IMR-90 (cell line): Measurements from ENCODE around the gene GJE1.

Experiments
- MXI1 ChIP-seq: IDR thresholded peaks from 2 replicates; pipeline ENCODE4 v1.6.1; 2012; ENCODE audit warnings: low read depth, mild to moderate bottlenecking, low read length, moderate library complexity, borderline replicate concordance
- POLR2A ChIP-seq: IDR thresholded peaks from 2 replicates; pipeline ENCODE4 v1.6.1; 2012; ENCODE audit warnings: mild to moderate bottlenecking, low read depth, low read length
- RFX5 ChIP-seq: IDR thresholded peaks from 2 replicates; pipeline ENCODE4 v1.8.0; 2012; ENCODE audit warnings: low read depth, mild to moderate bottlenecking, low read length, moderate library complexity
- TF ChIP-seq, protein P1 (sequence below): conservative IDR thresholded peaks from 2 replicates; pipeline ENCODE4 v1.5.1; 2012; ENCODE audit warnings: mild to moderate bottlenecking, low read depth, low read length, improper control_type of control experiment
- TF ChIP-seq, protein P2 (sequence below): fragments of 150-350 bp; IDR thresholded peaks from 2 replicates; pipeline ENCODE4 v1.6.1; 2017; ENCODE audit warnings: mild to moderate bottlenecking, antibody characterized with exemption, low read length, low read depth

DNA sequence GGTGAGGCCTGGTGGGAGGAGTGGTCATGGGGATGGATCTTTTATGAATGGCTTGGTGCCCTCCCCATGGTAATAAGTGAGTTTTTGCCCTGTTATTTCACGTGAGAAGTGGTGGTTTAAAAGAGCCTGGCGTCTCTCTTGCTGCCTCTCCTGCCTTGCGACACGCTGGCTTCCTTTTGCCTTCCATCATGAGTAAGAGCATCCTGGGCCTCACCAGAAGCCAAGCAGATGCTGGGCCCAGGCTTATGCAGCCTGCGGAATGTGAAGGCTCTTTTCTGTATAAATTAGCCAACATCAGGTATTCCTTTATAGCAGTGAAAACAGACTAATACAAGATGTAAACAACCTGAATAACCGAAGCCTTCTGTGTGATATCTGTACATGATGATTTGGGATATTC, 42.0 kb downstream of the GJE1 start:
- TF ChIP-seq, protein P1, sequence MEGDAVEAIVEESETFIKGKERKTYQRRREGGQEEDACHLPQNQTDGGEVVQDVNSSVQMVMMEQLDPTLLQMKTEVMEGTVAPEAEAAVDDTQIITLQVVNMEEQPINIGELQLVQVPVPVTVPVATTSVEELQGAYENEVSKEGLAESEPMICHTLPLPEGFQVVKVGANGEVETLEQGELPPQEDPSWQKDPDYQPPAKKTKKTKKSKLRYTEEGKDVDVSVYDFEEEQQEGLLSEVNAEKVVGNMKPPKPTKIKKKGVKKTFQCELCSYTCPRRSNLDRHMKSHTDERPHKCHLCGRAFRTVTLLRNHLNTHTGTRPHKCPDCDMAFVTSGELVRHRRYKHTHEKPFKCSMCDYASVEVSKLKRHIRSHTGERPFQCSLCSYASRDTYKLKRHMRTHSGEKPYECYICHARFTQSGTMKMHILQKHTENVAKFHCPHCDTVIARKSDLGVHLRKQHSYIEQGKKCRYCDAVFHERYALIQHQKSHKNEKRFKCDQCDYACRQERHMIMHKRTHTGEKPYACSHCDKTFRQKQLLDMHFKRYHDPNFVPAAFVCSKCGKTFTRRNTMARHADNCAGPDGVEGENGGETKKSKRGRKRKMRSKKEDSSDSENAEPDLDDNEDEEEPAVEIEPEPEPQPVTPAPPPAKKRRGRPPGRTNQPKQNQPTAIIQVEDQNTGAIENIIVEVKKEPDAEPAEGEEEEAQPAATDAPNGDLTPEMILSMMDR = no peak
- TF ChIP-seq POLR2A = no peak
- TF ChIP-seq RFX5 = no peak
- TF ChIP-seq MXI1 = no peak
- TF ChIP-seq, protein P2, sequence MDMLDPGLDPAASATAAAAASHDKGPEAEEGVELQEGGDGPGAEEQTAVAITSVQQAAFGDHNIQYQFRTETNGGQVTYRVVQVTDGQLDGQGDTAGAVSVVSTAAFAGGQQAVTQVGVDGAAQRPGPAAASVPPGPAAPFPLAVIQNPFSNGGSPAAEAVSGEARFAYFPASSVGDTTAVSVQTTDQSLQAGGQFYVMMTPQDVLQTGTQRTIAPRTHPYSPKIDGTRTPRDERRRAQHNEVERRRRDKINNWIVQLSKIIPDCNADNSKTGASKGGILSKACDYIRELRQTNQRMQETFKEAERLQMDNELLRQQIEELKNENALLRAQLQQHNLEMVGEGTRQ = no peak
